Measurements from ENCODE around the gene MLC1. TPM values are rescaled to one million over a fixed set of nuclear protein-coding genes. Genes with fewer than 3 reads are reported as not detected.

Gene MLC1
- total and polyA plus RNA-seq, 10 of the 15 experiments (the other 5 are each of a cell fraction or from before 2014, with no cell fraction given) = 0.03 to 0.15 (median 0.07) TPM; not detected in 7

DNA sequence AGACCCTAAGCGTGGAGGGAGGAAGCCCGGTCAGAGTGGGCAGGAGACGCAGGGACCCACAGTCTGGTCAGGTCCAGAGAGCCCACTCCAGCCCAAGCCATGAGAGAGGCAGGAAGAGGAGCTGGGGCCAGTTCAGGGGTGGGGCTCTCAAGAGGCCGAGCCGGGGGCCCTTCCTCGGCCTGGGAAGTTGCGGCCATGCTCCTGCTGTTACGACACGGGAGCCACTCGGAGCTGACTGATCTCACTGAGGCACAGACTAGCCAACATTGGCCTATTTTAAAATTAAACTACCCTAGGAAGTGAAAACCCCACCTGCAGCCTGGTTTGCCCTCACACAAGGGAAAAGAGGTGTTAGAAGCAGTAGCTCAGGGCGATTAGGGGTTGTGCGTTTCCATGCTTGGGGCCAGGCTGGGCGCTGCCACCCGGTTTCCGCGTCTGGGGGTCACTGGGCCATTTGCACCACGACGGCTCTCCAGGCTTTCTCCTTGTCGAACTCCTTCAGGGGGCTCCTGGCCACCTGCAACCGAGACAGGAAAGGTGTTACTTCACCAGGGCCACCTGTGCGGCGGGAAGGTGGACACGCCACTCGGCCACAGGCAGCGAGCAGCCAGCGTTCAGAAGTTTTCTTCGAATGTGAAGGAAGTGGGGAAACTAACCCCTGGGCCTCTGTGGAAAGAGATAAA lies 23.9 kb downstream of the MLC1 start:
- H2AFZ ChIP-seq (ENCODE audit: control insufficient read depth, low read depth, low read length) = no peak overlapping the region
- H3K79me2 ChIP-seq (ENCODE audit: control insufficient read depth, insufficient read depth, low read length) = no peaks in the 10 kb centered on the region
- CTCF ChIA-PET = no interaction called here
- POLR2A ChIA-PET = no interaction called here
- ATAC-seq (no peak), DNase-seq (ENCODE audit: low read depth, low spot score) (no peak), FAIRE-seq (no peak)
- H4K20me1 ChIP-seq (ENCODE audit: control insufficient read depth, insufficient read depth) = no peaks in the 10 kb centered on the region
- no peak overlapping the region for H3K4me3 ChIP-seq
- 41% methylated on average over 27 of the region's 27 CpGs for WGBS (ENCODE audit: insufficient coverage, insufficient replicate concordance, low lambda C conversion rate, missing lambda C conversion rate)
- in situ Hi-C loops (cut with MboI) (no loop called here), intact Hi-C loops (cut with micrococcal nuclease; ENCODE audit: unreplicated experiment) (no loop called here)
- no peak overlapping the region for H3K4me2 ChIP-seq (ENCODE audit: control insufficient read depth, insufficient read depth)
- no peaks in the 10 kb centered on the region for H3K36me3 ChIP-seq (ENCODE audit: control insufficient read depth in 2 of 2, insufficient read depth in 2 of 2, low read length in 1 of 2)
- no peaks in the 10 kb centered on the region for H3K4me1 ChIP-seq (ENCODE audit: control insufficient read depth, insufficient read depth, low read length)
- BruUV-seq (replicated peaks) = no TSS peak
- H3K9me3 ChIP-seq (replicated peaks; ENCODE audit: control insufficient read depth, insufficient read depth, low read length) = no peaks in the 10 kb centered on the region
- SMC1A ChIA-PET (ENCODE audit: uncharacterized antibody, unreplicated experiment) = no interaction called here
- H3K9ac ChIP-seq (ENCODE audit: control insufficient read depth, insufficient read depth, low read length) = no peak overlapping the region
- no peak overlapping the region for H3K27ac ChIP-seq (ENCODE audit: control insufficient read depth, insufficient read depth)
- no peaks in the 10 kb centered on the region; a peak in 2 of 4 replicates for H3K27me3 ChIP-seq (replicated peaks in 1 of 2; ENCODE audit: control insufficient read depth in 2 of 2, insufficient read depth in 2 of 2, low read length in 1 of 2)
- RAD21 ChIA-PET (ENCODE audit: unreplicated experiment) = no interaction called here
- TF ChIP-seq, protein P1, sequence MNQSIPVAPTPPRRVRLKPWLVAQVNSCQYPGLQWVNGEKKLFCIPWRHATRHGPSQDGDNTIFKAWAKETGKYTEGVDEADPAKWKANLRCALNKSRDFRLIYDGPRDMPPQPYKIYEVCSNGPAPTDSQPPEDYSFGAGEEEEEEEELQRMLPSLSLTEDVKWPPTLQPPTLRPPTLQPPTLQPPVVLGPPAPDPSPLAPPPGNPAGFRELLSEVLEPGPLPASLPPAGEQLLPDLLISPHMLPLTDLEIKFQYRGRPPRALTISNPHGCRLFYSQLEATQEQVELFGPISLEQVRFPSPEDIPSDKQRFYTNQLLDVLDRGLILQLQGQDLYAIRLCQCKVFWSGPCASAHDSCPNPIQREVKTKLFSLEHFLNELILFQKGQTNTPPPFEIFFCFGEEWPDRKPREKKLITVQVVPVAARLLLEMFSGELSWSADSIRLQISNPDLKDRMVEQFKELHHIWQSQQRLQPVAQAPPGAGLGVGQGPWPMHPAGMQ (IDR thresholded peaks at IDR 0.05; ENCODE audit: borderline replicate concordance) = no peak
- TF ChIP-seq TCF12 (IDR thresholded peaks at IDR 0.05; ENCODE audit: low read depth, low read length) = no peak
- TF ChIP-seq ZNF622 (IDR thresholded peaks at IDR 0.05) = no peak
- TF ChIP-seq CHD2 (IDR thresholded peaks at IDR 0.05; ENCODE audit: borderline replicate concordance, low read depth, low read length) = no peak
- TF ChIP-seq, protein P2, sequence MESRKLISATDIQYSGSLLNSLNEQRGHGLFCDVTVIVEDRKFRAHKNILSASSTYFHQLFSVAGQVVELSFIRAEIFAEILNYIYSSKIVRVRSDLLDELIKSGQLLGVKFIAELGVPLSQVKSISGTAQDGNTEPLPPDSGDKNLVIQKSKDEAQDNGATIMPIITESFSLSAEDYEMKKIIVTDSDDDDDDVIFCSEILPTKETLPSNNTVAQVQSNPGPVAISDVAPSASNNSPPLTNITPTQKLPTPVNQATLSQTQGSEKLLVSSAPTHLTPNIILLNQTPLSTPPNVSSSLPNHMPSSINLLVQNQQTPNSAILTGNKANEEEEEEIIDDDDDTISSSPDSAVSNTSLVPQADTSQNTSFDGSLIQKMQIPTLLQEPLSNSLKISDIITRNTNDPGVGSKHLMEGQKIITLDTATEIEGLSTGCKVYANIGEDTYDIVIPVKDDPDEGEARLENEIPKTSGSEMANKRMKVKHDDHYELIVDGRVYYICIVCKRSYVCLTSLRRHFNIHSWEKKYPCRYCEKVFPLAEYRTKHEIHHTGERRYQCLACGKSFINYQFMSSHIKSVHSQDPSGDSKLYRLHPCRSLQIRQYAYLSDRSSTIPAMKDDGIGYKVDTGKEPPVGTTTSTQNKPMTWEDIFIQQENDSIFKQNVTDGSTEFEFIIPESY (IDR thresholded peaks at IDR 0.05) = no peak
- TF ChIP-seq, protein P3, sequence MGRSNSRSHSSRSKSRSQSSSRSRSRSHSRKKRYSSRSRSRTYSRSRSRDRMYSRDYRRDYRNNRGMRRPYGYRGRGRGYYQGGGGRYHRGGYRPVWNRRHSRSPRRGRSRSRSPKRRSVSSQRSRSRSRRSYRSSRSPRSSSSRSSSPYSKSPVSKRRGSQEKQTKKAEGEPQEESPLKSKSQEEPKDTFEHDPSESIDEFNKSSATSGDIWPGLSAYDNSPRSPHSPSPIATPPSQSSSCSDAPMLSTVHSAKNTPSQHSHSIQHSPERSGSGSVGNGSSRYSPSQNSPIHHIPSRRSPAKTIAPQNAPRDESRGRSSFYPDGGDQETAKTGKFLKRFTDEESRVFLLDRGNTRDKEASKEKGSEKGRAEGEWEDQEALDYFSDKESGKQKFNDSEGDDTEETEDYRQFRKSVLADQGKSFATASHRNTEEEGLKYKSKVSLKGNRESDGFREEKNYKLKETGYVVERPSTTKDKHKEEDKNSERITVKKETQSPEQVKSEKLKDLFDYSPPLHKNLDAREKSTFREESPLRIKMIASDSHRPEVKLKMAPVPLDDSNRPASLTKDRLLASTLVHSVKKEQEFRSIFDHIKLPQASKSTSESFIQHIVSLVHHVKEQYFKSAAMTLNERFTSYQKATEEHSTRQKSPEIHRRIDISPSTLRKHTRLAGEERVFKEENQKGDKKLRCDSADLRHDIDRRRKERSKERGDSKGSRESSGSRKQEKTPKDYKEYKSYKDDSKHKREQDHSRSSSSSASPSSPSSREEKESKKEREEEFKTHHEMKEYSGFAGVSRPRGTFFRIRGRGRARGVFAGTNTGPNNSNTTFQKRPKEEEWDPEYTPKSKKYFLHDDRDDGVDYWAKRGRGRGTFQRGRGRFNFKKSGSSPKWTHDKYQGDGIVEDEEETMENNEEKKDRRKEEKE (IDR thresholded peaks at IDR 0.05) = no peak
- TF ChIP-seq RCOR1 (conservative IDR thresholded peaks at IDR 0.05; ENCODE audit: low read depth, low read length) = no peak
- TF ChIP-seq, protein P4, sequence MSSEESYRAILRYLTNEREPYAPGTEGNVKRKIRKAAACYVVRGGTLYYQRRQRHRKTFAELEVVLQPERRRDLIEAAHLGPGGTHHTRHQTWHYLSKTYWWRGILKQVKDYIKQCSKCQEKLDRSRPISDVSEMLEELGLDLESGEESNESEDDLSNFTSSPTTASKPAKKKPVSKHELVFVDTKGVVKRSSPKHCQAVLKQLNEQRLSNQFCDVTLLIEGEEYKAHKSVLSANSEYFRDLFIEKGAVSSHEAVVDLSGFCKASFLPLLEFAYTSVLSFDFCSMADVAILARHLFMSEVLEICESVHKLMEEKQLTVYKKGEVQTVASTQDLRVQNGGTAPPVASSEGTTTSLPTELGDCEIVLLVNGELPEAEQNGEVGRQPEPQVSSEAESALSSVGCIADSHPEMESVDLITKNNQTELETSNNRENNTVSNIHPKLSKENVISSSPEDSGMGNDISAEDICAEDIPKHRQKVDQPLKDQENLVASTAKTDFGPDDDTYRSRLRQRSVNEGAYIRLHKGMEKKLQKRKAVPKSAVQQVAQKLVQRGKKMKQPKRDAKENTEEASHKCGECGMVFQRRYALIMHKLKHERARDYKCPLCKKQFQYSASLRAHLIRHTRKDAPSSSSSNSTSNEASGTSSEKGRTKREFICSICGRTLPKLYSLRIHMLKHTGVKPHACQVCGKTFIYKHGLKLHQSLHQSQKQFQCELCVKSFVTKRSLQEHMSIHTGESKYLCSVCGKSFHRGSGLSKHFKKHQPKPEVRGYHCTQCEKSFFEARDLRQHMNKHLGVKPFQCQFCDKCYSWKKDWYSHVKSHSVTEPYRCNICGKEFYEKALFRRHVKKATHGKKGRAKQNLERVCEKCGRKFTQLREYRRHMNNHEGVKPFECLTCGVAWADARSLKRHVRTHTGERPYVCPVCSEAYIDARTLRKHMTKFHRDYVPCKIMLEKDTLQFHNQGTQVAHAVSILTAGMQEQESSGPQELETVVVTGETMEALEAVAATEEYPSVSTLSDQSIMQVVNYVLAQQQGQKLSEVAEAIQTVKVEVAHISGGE (CRISPR knock-in tag; IDR thresholded peaks at IDR 0.05) = no peak
- no peak for TF ChIP-seq PAX5 (IDR thresholded peaks at IDR 0.05; ENCODE audit: borderline replicate concordance, low read depth, low read length)
- TF ChIP-seq ZBED1 (IDR thresholded peaks at IDR 0.05; ENCODE audit: borderline replicate concordance) = no peak
- no peak for TF ChIP-seq ZSCAN29 (IDR thresholded peaks at IDR 0.05)
- TF ChIP-seq FOS (IDR thresholded peaks at IDR 0.05; ENCODE audit: borderline replicate concordance, extremely low read depth, insufficient read length) = no peak
- no peak for TF ChIP-seq SREBF1 (IDR thresholded peaks at IDR 0.05; ENCODE audit: low read length)
- TF ChIP-seq SMC3 (IDR thresholded peaks at IDR 0.05; ENCODE audit: borderline replicate concordance, low read length) = no peak
- TF ChIP-seq TCF3 (IDR thresholded peaks at IDR 0.05; ENCODE audit: borderline replicate concordance, insufficient read depth, low read depth, low read length) = no peak
- no peak for TF ChIP-seq ZNF24 (IDR thresholded peaks at IDR 0.05)

Measured in GM12878 (cell line).